ENCODE data around the gene SPESP1. TPM values are rescaled to one million over a fixed set of nuclear protein-coding genes. Genes with fewer than 3 reads are reported as not detected.

Gene SPESP1
- total and polyA plus RNA-seq, 2 of the 8 experiments (the other 6 are each of a cell fraction or from before 2014, with no cell fraction given) = not detected

DNA sequence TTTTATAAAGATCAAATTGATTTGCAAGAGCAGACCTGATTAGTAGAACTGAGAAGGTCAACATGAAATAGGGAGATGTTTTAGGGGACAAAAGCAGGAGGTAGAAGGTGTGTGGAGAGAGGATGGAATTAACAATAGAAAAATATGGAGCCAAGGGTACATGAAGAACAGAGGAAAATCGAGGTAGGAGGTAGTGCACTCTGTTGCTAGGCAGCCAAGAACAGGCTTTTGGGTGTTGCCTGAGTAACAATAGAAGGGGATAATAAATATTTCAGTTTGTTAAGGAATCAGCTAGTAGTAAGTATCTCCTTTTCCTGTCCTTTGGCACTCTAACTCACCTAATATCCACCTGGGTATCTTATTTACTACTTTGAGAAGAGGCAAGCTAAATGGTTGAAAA lies 9.2 kb downstream of the SPESP1 start (continued):
- no peak for TF ChIP-seq HDAC2 (IDR thresholded peaks at IDR 0.05; ENCODE audit: borderline replicate concordance in 1 of 2, low read depth in 2 of 2, low read length in 2 of 2)
- no peak for TF ChIP-seq CEBPB (IDR thresholded peaks at IDR 0.05; ENCODE audit: low read depth, low read length)
- TF ChIP-seq MAX (IDR thresholded peaks at IDR 0.05) = no peak
